CD4-positive, alpha-beta T cell treated with Interleukin-17A for 1 hour (primary cell): Measurements from ENCODE around the gene FYB2.
"Not testable (repeated sequence)": the region's sequence is repeated elsewhere in the genome, so short reads cannot be mapped to it uniquely, and the experiment has no call there.

Experiments
- DNase-seq: peaks from one replicate; pipeline ENCODE4 v3.0.0-alpha.2; 2020

FYB2 gene

DNA sequence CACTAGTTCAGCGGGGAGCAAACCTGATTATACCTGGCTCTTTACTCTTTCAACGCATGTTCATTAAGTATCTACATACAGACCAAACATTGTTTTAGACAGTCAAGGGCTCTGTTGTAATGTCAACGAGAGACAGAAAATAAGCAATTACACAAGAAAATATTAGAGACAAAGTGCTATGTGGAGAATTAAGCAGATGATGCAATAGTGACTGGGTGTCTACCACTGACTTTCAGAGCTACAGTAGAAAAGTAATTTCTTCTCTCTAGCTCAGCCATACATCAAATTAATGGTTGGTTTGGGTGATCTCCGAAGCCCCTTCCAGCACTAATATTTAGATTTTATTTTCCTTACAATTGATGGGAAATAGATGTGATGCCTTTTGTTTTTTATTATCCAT, 23.3 kb downstream of the FYB2 start:
- no peak for DNase-seq

DNA sequence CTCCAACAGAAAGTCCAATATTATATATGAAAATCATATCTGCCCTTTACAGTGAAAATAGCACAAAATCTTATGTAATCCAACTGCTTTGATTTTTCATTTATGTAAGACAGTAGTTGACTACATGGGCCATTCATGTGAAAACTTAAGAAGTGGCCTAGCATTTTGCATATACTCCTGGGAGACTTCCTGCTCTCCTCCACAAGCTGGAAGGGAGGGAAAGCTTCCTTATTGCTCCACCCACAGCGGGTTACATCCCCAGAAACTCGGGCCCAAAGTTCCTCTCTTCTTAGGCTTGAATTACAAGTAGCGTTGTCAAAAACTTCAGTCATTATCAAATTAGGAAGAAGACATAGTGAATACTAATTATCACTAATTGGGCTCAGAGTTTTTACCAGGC, 29.2 kb downstream of the FYB2 start:
- DNase-seq, result no peak

DNA sequence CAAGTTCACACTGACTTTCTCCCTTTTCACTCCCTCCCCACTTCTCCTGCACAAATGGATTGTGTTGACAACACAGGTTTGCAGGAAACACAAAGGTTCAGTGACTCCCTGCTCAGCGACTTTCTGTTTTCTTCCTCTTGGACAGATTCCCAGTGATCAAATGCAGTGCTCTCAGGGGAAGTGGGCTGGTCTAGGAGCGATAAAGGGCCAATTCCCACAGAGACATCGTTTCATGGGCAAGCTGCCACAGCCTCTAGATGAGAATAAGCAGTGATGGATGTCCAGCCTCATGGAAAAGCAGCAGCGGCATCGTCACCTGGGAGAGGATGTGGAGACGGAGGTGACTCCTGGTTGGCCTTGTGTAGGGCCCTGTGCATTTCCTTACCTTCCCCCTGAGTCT, 30.6 kb downstream of the FYB2 start:
- no peak for DNase-seq

DNA sequence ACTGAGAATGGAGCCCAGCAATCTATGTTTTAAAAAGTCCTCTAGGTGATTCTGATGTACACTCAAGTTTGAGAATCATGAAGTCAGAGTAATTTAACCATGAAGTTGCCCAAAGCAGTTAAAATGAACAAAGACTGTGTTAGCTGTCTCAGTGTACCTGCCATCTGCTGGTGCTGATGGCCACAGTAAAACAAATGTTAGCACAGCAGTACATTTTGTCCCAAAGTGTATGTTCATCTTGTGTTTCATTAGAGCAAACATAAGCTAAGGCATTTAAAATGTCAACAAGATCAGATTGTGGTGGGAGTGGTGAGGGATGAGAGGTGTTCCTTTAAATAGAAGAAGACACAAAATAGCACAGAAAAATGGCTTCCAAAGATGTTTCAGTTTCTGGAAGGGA, 31.1 kb downstream of the FYB2 start:
- no peak for DNase-seq

DNA sequence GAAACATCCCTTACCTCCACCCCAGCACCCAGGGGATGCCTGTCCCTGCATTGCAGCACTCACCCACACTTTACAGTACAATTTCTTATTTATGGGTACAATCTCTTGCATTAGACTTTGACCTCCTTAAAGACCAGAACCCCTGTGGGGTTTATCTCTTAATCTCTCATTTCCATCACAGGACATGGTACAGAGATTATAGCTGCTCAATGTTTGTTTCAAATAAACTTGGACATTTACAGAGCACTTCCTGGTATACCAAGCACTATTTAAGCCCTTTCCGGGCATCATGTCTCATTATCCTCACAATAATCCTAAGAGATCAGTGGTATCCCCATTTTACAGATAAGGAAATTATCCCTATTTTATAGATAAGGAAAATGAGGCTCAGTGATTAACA, 31.9 kb downstream of the FYB2 start:
- DNase-seq, result no peak

DNA sequence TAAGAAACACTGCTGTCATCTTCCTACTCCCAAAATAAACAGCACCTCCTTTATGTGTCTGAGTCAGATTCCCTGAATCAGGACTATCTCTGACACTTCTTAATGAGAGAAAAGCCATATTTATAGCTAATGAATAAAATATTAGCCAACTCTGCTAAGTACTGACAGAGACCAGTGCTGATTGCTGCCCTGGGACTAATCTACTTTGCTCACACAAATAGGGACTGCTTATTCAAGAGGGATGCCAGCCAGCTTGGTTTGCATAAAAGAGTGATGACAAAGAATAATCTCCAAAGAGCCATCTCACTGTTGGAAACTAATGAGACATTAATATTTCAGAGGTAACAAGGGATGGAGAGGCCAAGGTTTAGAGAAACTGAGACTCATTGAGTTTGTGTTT, 36.4 kb downstream of the FYB2 start:
- DNase-seq, result no peak

DNA sequence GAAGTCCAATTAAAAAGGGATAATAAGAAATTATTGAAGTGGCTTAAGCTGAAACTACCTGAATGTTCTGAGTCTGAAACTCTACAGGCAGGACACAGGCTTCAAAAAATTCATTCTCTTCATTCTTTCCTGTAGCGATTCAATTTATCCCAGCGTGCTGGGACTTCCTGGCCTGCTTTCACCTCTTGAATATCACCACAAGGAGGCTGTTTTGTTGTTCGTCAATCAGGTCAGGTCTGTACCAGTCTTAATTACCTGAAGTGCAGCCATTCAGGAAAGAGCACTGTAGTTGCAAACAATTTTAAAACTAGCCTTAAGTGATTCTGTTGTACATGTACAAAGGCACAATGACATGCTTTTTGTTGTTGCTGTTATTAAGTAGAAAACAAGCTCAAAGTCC, 38.4 kb downstream of the FYB2 start:
- DNase-seq, result no peak

DNA sequence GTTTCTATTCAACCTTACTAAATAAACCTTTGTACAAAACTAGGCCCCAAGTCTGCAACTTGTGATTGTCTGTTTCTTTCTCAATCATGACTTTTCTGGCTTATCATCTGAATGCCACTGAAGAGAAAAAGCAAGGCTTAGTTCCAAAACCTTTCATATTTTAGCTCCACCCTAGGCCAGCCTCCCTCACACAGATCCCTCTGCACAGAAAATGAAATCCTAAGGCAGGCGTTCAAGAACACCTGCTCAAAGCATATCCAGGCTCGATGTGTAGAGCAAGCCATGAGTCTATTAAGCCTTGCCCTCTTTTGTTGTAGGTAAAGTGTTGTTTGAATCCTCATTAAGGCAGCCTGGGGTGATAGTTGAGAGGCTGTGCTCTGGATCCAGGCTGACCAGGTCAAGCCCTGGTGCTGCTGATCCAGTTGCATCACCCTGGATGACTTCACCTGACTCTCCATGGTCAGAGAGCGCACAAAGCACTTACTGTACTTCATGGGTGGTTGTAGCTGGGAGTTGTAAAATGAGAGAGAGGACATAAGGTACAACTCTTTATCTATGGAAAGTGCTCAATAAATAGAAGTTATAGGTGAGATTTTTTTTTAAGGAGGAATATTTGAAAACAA, 39.0 kb downstream of the FYB2 start:
- no peak for DNase-seq

DNA sequence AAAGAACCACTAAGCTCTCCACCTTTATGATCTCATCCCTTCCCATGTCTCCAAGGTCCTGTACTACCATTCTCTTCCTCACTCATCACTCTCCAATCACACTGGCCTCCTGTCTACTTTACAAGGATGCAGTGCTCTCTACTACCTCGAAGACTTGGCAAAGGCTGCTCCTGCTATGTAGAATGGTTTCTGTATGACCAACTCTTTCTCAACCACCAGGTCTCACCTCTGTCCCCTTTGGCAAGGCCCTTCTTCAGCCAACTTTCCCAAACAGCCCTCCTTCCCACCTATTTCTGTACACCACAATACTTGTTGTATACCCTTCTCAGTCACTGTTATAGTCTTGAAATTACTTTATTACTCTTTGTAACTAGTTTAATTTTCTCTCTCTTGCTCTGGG, 41.2 kb downstream of the FYB2 start:
- DNase-seq, result no peak

DNA sequence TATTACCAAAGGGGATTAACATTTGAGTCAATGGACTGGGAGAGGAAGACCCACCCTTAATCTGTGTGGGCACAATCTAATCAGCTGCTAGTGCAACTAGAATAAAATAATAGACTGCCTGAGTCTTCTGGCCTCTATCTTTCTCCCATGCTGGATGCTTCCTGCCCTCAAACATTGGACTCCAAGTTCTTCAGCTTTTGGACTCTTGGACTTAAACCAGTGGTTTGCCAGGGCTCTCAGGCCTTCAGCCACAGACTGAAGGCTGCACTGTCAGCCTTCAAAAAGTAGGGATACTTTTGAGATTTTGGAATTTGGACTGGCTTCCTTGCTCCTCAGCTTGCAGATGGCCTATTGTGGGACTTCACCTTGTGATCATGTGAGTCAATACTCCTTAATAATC, 44.5 kb downstream of the FYB2 start:
- not testable (repeated sequence) for DNase-seq

DNA sequence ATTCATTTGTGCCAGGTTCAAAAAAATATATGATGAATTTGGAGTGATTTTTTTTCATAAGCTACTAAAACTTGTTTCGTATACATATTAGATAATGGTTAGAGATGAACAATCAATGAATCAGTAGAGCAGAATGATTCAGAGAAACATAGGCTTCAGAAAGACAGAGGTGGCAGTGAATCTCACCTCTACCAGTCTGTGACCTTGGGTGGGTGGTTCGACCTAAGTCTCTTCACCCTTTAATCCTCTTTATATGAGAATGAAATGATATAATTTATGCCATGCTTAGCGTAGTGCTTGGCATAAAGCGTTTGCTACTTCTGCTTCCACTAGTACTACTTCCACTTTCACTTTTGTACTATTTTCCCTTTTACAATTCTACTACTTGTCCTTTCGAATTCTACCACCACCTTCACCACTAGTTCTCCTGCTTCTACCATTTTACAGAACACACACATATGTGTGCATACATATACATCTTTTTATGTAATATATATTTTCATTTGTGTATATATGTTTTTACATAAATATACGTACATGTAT, 45.1 kb downstream of the FYB2 start:
- DNase-seq, result no peak

DNA sequence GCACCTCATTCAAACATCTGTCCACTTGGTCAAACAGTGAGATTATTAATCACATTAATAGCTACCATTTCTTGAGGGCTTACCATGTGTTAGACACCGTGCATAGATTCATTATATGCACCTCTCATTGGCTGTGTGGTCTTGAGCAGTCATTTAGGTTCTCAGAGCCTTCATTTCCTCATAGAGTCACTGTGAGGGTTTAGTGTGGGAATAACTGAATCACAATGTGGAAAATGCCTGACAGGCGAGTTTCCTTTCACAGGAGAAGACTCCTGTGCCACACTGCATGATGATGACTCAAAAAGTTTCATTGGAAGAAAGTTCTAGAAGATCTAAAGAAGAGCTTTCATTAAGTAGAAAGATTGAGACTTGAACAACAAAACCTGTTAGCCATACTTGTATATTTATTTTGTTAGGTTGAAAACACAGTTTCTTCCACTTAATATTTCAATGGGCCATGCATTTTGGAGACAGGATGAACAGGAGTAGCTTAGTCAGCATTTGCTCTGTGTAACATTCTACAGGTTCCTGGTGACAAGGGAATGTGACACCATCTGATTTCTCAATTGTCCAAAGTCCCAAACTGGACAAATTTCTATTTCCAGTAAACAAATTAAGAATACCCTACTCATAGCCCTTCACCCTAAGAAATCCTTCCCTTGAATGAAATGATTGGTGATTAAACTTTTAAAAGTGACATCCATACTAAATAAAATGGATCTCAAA, 45.7 kb downstream of the FYB2 start:
- no peak for DNase-seq

DNA sequence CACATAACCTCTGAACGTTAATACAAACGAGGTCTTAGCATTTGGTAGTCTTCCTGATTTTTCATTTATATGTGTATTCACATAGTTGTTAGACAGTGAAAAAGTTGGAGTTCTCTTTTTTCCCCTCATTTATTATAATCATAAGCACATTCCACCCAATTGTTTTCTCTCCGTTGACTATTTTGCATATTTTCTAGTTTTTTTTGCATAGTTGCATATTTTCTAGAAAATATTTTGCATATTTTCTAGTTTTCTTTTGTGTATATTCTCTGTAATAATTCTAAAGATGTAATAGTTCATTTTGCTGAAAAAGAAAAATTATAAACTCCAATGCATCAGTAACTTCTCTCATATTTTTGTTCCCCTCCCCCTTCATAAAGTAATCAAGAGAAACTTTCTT, 47.5 kb downstream of the FYB2 start:
- DNase-seq, result no peak

DNA sequence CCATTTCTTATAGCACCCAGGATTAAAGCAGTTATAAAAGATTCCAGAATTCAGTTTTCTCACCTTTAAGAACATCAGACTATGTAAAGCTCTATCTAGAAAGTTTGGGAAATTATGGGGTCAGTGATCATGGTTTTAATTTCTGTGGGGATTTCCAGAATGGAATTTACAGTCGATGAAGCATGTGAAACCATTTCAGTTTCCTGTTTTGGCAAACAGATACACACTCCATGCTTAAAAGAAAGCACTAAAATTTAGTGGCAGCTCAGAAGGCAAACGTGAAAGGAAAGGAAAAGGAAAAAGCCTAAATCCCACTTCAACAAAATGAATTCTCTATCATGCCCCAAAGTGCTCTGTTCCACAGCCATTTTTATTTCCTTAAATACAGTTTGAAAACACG, 60.4 kb downstream of the FYB2 start:
- no peak for DNase-seq

DNA sequence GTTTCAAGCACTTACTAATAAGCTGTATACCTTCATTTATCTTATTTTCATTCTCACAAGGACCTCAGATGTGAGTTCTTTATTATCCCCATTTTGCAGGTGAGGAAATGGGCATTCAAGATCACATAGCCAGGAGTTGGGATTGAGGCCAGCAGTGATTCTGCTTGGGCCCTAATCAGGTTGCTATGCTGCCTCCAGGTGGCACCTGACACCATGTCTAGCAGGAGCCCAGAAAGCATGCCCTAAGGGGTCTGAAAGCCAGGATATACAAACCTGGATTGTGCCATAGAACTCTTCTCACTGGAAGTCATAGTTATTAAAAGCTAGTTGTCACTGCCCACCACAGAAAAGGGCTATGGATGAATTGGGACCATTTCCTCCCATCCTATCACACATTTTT, 61.1 kb downstream of the FYB2 start:
- no peak for DNase-seq

DNA sequence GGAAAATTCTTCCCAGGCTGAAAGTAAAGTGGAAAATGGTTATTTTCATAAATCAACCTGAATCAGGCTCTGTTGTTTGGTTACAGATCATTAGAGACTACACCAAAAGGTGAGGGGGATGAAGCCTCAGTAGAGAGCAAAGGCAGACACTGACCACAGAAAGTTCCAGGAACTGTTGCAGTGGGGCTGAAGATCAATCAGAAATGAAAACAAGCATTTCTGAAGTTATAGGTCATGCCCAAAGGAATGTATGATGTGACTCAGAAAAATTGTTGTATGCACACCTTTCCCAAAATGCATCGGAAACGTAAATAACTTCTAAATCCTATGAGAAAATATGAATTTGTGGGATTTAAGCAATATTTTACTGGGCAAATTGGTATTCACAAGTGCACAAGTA, 63.3 kb downstream of the FYB2 start:
- DNase-seq, result no peak

DNA sequence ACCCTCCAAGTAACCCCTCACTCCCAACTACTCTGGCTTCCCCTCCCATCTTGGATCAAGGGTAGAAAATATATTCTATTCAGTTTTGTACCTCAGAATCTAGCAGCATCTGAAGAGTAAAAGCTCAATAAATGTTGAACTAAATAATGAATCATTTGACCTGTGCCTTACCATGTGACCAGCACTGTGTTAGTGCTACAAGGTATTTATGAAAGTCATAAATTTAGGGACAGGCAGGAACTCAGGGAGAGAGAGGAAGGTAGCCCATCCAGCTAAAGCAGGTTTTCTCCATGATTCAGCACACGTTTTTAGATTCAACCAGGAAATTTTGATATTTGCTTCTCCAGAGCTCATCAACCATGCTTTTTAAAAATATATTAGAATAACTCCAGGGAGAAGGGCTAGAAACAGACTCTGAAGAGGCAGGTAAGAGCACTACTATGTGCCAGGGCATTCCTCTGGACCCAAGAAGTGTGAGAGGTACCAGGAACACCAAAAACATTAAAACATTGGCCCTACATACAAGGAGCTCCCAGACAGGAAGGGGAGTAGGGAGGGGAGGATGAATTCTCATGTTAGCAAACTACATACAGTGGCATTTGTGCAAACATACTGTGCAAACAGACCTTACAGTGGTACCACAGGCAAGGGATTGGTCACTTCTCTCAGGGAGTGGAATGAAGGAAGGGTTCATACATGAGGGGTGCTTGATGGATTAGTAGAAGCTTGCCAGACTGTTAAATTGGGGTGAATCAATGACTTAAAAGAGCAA, 64.3 kb downstream of the FYB2 start:
- DNase-seq, result no peak

DNA sequence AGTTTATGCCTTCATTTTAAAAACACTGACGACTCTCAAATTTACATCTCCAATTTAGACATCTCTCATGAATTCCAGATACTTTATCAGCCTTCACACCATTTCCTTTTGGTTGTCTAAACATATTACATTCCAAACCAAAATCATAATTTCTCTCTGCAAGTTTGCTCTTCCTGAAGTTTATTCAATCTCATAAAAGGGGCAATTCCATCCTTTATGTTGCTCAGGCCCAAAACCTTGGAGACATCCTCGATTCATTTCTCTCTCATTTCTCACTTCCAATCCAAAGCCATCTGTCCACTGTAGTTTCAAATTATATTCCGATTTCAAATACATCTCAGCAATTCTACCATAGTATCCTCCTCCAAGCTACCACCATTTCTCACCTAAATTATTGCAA, 74.0 kb downstream of the FYB2 start:
- DNase-seq, result no peak

DNA sequence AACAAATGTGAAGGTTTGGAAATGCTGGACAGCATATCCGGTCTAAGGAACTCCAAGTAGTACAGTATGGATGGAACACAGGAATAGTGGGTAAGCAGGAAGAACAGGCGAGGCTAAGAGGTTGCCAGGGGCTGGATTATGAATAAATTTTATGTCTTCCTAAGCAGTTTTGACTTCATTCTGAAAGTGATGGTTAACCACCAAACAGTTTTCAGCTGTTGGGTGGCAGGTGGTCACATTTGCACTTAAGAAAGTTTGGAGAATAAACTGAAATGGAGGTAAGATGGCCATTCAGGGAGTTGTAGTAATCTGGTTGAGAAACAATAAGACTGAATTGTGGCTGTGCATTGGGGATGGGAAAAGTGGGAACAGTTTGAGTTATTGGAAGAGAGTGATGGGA, 90.2 kb downstream of the FYB2 start:
- DNase-seq, result no peak

DNA sequence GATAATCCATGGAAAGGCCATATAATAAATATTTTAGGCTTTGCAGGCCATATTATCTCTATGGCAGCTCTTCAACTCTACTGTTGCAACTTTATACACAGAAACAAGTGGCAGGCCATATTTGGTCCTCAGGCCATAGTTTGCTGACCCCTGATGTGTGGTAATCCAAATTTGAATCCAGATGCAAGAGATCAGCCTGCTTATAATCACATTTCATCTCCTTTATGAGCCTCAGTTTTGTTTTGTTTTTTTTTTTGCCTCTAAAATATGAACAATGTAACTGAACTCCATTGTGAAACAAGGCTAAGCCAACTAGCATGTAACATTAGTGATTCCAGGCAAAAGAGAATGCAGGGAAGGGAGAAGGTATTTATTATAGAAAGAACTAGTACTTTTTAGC, 92.5 kb downstream of the FYB2 start:
- DNase-seq, result no peak

DNA sequence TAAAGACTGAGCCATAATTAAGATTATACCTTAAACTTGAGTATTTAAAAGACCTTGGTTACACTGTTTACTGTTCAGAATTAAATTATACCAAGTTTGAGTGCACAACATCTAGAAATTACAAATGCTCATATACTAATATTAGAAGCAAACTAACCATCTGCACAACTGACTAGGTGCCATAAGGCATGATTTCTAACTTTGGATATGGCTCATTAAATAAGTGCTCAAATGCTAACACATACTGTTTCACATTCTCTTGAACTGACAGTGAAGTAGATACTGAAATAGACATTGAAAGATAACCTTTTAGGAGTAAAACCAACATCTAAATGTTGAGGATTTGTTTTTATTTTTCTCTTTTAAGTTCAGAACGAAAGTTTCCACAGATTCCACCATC, 100.0 kb downstream of the FYB2 start:
- DNase-seq, result no peak

DNA sequence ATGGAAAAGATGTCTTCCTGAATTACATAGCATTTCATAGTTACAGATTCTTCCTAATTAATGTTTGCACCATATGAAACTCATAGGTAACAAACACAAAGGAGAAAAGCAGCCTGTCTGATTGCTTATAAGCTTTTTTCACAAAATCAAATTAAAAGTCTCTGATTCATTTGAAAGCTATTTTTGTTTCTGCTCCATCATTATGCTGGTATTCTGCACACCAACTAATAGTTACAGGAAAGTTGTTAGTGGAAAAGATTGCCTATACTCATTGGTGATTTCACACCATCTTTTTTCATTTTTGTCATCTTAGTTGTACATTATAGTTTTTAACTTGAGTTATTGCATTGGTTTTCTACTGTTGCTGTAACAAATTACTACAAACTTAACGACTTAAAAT, 104.0 kb downstream of the FYB2 start:
- no peak for DNase-seq

DNA sequence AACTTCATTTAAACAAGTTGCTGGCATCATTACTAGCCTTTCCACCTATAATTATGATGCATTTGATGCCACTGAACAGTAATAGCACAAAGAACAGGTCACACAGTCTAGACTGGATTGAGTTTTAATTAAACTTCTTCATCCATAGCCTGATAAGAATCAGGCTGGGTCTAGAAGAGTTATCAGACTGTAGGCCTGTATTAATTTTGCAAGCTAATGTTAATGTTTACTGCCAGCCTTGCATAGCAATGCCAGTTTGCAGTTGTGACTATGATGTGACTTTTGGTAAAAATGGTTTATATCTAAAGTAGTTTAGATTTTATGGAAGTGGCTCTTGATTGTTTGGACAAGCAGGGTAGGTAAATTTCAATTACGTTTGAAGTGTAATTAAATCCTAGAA, 106.1 kb downstream of the FYB2 start:
- no peak for DNase-seq

DNA sequence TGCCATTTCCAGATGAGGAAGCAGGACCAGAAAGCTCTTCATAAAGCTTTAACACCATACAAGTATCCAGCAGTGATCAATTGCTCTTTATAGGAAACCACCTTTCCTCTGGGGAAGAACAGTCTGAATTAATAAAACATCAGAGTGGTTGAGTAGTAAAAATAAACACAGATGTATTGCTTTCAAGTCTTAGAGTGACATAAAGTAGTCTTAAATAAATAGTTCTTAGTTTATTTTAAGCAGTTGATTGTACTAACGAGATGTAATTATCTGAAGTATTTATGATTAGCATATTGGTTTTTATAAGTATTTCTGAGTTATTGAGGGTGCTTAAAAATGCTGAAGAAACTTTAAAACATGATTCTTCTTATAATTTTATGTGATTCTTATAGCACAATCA, 107.1 kb downstream of the FYB2 start:
- DNase-seq, result no peak
